ENCODE measurements around the gene IL16.

- TF ChIP-seq TARDBP (IDR thresholded peaks at IDR 0.05) (no peak), BHLHE40 (IDR thresholded peaks at IDR 0.05; ENCODE audit: borderline replicate concordance) (no peak), SP1 (IDR thresholded peaks at IDR 0.05) (no peak), SUZ12 (IDR thresholded peaks at IDR 0.05) (no peak), FOXM1 (IDR thresholded peaks at IDR 0.05; ENCODE audit: borderline replicate concordance) (no peak), FOXA1 (IDR thresholded peaks at IDR 0.05) (no peak), ELF4 (IDR thresholded peaks at IDR 0.05) (no peak), ZNF384 (IDR thresholded peaks at IDR 0.05) (no peak), ARNT (IDR thresholded peaks at IDR 0.05) (no peak), FOXK2 (IDR thresholded peaks at IDR 0.05) (no peak), NFRKB (IDR thresholded peaks at IDR 0.05) (no peak), PKNOX1 (IDR thresholded peaks at IDR 0.05) (no peak)
Measured at GRCh38 chr15:81175496-81175895, 21.2 kb upstream of the IL16 start.
